Measurements from ENCODE around the gene TANGO6.

The TANGO6 gene

GRCh38 chr16:69095193-69095592 is 251.9 kb downstream of the TANGO6 start:
- Mint-ChIP-seq H3K27ac (no peak overlapping the region), H3K9me3 (no peaks in the 10 kb centered on the region), H3K27me3 (peaks cover 1% of the 10 kb centered on the region), H3K4me1 (no peaks in the 10 kb centered on the region), H3K36me3 (no peaks in the 10 kb centered on the region), H3K4me3 (no peak overlapping the region)
- DNase-seq (ENCODE audit: low spot score in 2 of 2): no peak
- no peak for ATAC-seq (ENCODE audit: low read depth)

- no peaks in the 10 kb centered on the region for H3K36me3 Mint-ChIP-seq
- no peaks in the 10 kb centered on the region for H3K9me3 Mint-ChIP-seq
- H3K4me1 Mint-ChIP-seq: no peaks in the 10 kb centered on the region
- ATAC-seq (ENCODE audit: low read depth): no peak
- DNase-seq (ENCODE audit: low spot score in 2 of 2): no peak
- H3K27me3 Mint-ChIP-seq: peaks cover 12% of the 10 kb centered on the region
- no peak overlapping the region for H3K27ac Mint-ChIP-seq
- H3K4me3 Mint-ChIP-seq: no peak overlapping the region
Measured at GRCh38 chr16:69100071-69100691, 256.9 kb downstream of the TANGO6 start.

GRCh38 chr16:69105501-69106361 is 262.4 kb downstream of the TANGO6 start, which contains the start of gene HAS3:
HAS3 (plus strand) TSS chr16:69105653; CDS start chr16:69109396, 3,743 bp downstream.
- Mint-ChIP-seq H3K4me1 (peaks cover 10% of the 10 kb centered on the region), H3K27me3 (peaks cover 21% of the 10 kb centered on the region), H3K9me3 (no peaks in the 10 kb centered on the region), H3K27ac (no peak within 1 kb of the TSS), H3K36me3 (peaks cover 12% of the 10 kb centered on the region), H3K4me3 (peak within 1 kb of the TSS; percentile 89)
- DNase-seq (ENCODE audit: low spot score in 2 of 2) (peak in 1 of 2 donors; percentile 34), ATAC-seq (ENCODE audit: low read depth) (peak; percentile 77)

GRCh38 chr16:69106491-69107315 is 263.4 kb downstream of the TANGO6 start:
- Mint-ChIP-seq H3K4me3 (peak overlapping the region; percentile 55), H3K4me1 (peaks cover 10% of the 10 kb centered on the region), H3K36me3 (peaks cover 17% of the 10 kb centered on the region), H3K9me3 (no peaks in the 10 kb centered on the region), H3K27me3 (peaks cover 17% of the 10 kb centered on the region), H3K27ac (no peak overlapping the region)
- ATAC-seq (ENCODE audit: low read depth): peak; percentile 21
- DNase-seq (ENCODE audit: low spot score in 2 of 2): peak in 1 of 2 donors; percentile 37

- H3K4me1 Mint-ChIP-seq: peaks cover 10% of the 10 kb centered on the region
- peaks cover 17% of the 10 kb centered on the region for H3K36me3 Mint-ChIP-seq
- DNase-seq (ENCODE audit: low spot score in 2 of 2) (no peak), ATAC-seq (ENCODE audit: low read depth) (no peak)
- H3K4me3 Mint-ChIP-seq: peak overlapping the region; percentile 55
- no peaks in the 10 kb centered on the region for H3K9me3 Mint-ChIP-seq
- peaks cover 17% of the 10 kb centered on the region for H3K27me3 Mint-ChIP-seq
- H3K27ac Mint-ChIP-seq: no peak overlapping the region
Measured at GRCh38 chr16:69107316-69107962, 264.1 kb downstream of the TANGO6 start.

- Mint-ChIP-seq H3K27ac (no peak overlapping the region), H3K4me1 (peaks cover 13% of the 10 kb centered on the region), H3K36me3 (peaks cover 17% of the 10 kb centered on the region), H3K4me3 (no peak overlapping the region), H3K9me3 (no peaks in the 10 kb centered on the region), H3K27me3 (peaks cover 17% of the 10 kb centered on the region)
- no peak for DNase-seq (ENCODE audit: low spot score in 2 of 2)
- ATAC-seq (ENCODE audit: low read depth): no peak
Measured at GRCh38 chr16:69108064-69108904, 265.0 kb downstream of the TANGO6 start.

- Mint-ChIP-seq H3K4me1 (peaks cover 14% of the 10 kb centered on the region), H3K4me3 (no peak overlapping the region), H3K9me3 (no peaks in the 10 kb centered on the region), H3K36me3 (peaks cover 17% of the 10 kb centered on the region), H3K27me3 (peaks cover 14% of the 10 kb centered on the region), H3K27ac (no peak overlapping the region)
- DNase-seq (ENCODE audit: low spot score in 2 of 2): no peak
- no peak for ATAC-seq (ENCODE audit: low read depth)
Measured at GRCh38 chr16:69108905-69109252, 265.5 kb downstream of the TANGO6 start.

- peaks cover 21% of the 10 kb centered on the region for H3K36me3 Mint-ChIP-seq
- DNase-seq (ENCODE audit: low spot score in 2 of 2) (no peak), ATAC-seq (ENCODE audit: low read depth) (no peak)
- H3K4me1 Mint-ChIP-seq: peaks cover 14% of the 10 kb centered on the region
- H3K27ac Mint-ChIP-seq: no peak overlapping the region
- peaks cover 12% of the 10 kb centered on the region for H3K27me3 Mint-ChIP-seq
- no peak overlapping the region for H3K4me3 Mint-ChIP-seq
- H3K9me3 Mint-ChIP-seq: no peaks in the 10 kb centered on the region
Measured at GRCh38 chr16:69109486-69110270, 266.3 kb downstream of the TANGO6 start.

GRCh38 chr16:69110406-69110805 is 267.1 kb downstream of the TANGO6 start:
- H3K4me1 Mint-ChIP-seq: peaks cover 13% of the 10 kb centered on the region
- DNase-seq (ENCODE audit: low spot score in 2 of 2) (no peak), ATAC-seq (ENCODE audit: low read depth) (no peak)
- H3K27ac Mint-ChIP-seq: no peak overlapping the region
- no peaks in the 10 kb centered on the region for H3K9me3 Mint-ChIP-seq
- no peak overlapping the region for H3K4me3 Mint-ChIP-seq
- H3K36me3 Mint-ChIP-seq: peaks cover 25% of the 10 kb centered on the region
- H3K27me3 Mint-ChIP-seq: peaks cover 8% of the 10 kb centered on the region

GRCh38 chr16:69111216-69111875 is 268.0 kb downstream of the TANGO6 start:
- Mint-ChIP-seq H3K9me3 (no peaks in the 10 kb centered on the region), H3K4me1 (peaks cover 9% of the 10 kb centered on the region), H3K4me3 (no peak overlapping the region), H3K36me3 (peaks cover 25% of the 10 kb centered on the region), H3K27ac (no peak overlapping the region), H3K27me3 (peaks cover 6% of the 10 kb centered on the region)
- ATAC-seq (ENCODE audit: low read depth) (no peak), DNase-seq (ENCODE audit: low spot score in 2 of 2) (no peak)

- DNase-seq (ENCODE audit: low spot score in 2 of 2) (no peak), ATAC-seq (ENCODE audit: low read depth) (no peak)
- no peak overlapping the region for H3K27ac Mint-ChIP-seq
- no peaks in the 10 kb centered on the region for H3K9me3 Mint-ChIP-seq
- no peak overlapping the region for H3K4me3 Mint-ChIP-seq
- peaks cover 25% of the 10 kb centered on the region for H3K36me3 Mint-ChIP-seq
- H3K4me1 Mint-ChIP-seq: peaks cover 7% of the 10 kb centered on the region
- peaks cover 6% of the 10 kb centered on the region for H3K27me3 Mint-ChIP-seq
Measured at GRCh38 chr16:69111876-69112230, 268.5 kb downstream of the TANGO6 start.
